ENCODE results near the gene C5AR2.
"Not testable (repeated sequence)": the region's sequence is repeated elsewhere in the genome, so short reads cannot be mapped to it uniquely, and the experiment has no call there.

DNA sequence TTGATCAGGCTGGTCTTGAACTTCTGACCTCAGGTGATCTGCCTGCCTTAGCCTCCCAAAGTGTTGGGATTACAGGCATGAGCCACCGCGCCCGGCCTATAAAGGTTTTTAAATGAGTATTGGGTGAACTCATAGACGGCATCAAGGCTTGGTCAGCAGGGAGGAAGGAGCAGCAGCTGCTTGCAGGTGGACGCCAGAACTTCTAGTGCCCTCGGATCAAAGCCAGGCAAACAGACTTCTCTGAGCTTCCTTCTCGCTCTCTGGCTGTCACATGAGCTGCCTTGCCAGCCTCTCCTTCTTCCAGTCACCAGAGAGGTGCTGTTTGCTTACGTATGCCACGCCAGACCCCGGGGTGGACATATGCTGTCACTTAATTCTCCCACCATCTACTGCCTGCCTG lies 33.5 kb downstream of the C5AR2 start:
- not testable (repeated sequence) for TF ChIP-seq RAD21 (conservative IDR thresholded peaks at IDR 0.05); SMC3 (conservative IDR thresholded peaks at IDR 0.05; ENCODE audit: poor library complexity); POLR2AphosphoS5 (IDR thresholded peaks at IDR 0.05); EP300 (conservative IDR thresholded peaks at IDR 0.05; ENCODE audit: poor library complexity, severe bottlenecking); MXI1 (conservative IDR thresholded peaks at IDR 0.05; ENCODE audit: poor library complexity, severe bottlenecking); EZH2 (IDR thresholded peaks at IDR 0.05; ENCODE audit: borderline replicate concordance, insufficient read depth, low read length, poor library complexity, severe bottlenecking)
- TF ChIP-seq, protein P1, sequence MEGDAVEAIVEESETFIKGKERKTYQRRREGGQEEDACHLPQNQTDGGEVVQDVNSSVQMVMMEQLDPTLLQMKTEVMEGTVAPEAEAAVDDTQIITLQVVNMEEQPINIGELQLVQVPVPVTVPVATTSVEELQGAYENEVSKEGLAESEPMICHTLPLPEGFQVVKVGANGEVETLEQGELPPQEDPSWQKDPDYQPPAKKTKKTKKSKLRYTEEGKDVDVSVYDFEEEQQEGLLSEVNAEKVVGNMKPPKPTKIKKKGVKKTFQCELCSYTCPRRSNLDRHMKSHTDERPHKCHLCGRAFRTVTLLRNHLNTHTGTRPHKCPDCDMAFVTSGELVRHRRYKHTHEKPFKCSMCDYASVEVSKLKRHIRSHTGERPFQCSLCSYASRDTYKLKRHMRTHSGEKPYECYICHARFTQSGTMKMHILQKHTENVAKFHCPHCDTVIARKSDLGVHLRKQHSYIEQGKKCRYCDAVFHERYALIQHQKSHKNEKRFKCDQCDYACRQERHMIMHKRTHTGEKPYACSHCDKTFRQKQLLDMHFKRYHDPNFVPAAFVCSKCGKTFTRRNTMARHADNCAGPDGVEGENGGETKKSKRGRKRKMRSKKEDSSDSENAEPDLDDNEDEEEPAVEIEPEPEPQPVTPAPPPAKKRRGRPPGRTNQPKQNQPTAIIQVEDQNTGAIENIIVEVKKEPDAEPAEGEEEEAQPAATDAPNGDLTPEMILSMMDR (IDR thresholded peaks at IDR 0.05; ENCODE audit: poor library complexity, severe bottlenecking) = not testable (repeated sequence)
